Bronchial epithelial cell (primary cell): Measurements from ENCODE around the gene PRKAB1. TPM values are rescaled to one million over a fixed set of nuclear protein-coding genes. Genes with fewer than 3 reads are reported as not detected.

Source experiments
- DNase-seq: peaks from one replicate; pipeline ENCODE4 v3.0.0-alpha.2; 2010; ENCODE audit warnings: low read depth
- FAIRE-seq: peaks from 2 replicates; lab custom pipeline; 2011; peaks lifted over from hg19 to GRCh38; lab: Jason Lieb, UNC
- H3K27me3 ChIP-seq: 2 replicates; pipeline ENCODE4 v1.5.1; 2011; ENCODE audit warnings: low read length; ENCODE audit not compliant: control insufficient read depth, insufficient read depth
- H3K36me3 ChIP-seq: 2 replicates; pipeline ENCODE4 v1.5.1; 2011; ENCODE audit warnings: low read length; ENCODE audit not compliant: control insufficient read depth, insufficient read depth
- H3K4me3 ChIP-seq: 2 replicates; pipeline ENCODE4 v1.5.1; 2011; ENCODE audit warnings: mild to moderate bottlenecking, low read depth, low read length, control low read depth
- total RNA-seq: library from RNA; depleted of rRNA; stranded (reverse); fragments of >200 nt; gene quantifications from 2 replicates; pipeline ENCODE4 v1.2.1, GENCODE V29; 2014
- TF ChIP-seq, protein P1 (sequence below): IDR thresholded peaks from 2 replicates; pipeline ENCODE4 v1.5.1; 2011; ENCODE audit warnings: mild to moderate bottlenecking, moderate library complexity, low read length, control low read depth, inconsistent platforms; ENCODE audit not compliant: insufficient read depth, severe bottlenecking

The PRKAB1 gene
- total RNA-seq, 1 donor from 2014 or later: 19.5 TPM

DNA sequence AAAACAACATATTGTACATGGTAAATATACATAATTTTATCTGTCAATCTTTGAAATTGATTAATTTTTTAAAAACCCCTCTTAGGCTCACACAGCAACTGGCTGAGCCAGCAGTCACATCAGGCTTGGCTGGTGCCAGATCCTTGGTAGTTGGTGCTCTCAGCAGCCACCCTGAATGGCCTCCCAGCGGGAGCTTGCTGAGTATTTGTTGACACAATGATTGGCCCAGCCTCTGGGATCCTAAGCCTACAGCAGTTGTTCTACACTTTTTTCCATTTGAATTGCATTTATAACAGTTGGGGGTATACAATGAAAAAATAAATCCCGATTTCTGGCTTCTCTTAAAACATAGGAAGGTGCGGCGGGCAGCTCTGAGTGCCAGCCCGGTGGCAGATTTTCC lies 11.1 kb downstream of the PRKAB1 start:
- FAIRE-seq (no peak), DNase-seq (no peak)
- TF ChIP-seq, protein P1, sequence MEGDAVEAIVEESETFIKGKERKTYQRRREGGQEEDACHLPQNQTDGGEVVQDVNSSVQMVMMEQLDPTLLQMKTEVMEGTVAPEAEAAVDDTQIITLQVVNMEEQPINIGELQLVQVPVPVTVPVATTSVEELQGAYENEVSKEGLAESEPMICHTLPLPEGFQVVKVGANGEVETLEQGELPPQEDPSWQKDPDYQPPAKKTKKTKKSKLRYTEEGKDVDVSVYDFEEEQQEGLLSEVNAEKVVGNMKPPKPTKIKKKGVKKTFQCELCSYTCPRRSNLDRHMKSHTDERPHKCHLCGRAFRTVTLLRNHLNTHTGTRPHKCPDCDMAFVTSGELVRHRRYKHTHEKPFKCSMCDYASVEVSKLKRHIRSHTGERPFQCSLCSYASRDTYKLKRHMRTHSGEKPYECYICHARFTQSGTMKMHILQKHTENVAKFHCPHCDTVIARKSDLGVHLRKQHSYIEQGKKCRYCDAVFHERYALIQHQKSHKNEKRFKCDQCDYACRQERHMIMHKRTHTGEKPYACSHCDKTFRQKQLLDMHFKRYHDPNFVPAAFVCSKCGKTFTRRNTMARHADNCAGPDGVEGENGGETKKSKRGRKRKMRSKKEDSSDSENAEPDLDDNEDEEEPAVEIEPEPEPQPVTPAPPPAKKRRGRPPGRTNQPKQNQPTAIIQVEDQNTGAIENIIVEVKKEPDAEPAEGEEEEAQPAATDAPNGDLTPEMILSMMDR: no peak
- Histone ChIP-seq H3K27me3 (no peaks in the 10 kb centered on the region), H3K36me3 (peaks cover 29% of the 10 kb centered on the region), H3K4me3 (no peak overlapping the region)

- peaks cover 28% of the 10 kb centered on the region for H3K36me3 ChIP-seq
- FAIRE-seq (no peak), DNase-seq (no peak)
- H3K27me3 ChIP-seq: no peaks in the 10 kb centered on the region
- TF ChIP-seq, protein P1: no peak
- H3K4me3 ChIP-seq: no peak overlapping the region
These were observed 11.6 kb downstream of the PRKAB1 start for GRCh38 chr12:119679490-119679889.

DNA sequence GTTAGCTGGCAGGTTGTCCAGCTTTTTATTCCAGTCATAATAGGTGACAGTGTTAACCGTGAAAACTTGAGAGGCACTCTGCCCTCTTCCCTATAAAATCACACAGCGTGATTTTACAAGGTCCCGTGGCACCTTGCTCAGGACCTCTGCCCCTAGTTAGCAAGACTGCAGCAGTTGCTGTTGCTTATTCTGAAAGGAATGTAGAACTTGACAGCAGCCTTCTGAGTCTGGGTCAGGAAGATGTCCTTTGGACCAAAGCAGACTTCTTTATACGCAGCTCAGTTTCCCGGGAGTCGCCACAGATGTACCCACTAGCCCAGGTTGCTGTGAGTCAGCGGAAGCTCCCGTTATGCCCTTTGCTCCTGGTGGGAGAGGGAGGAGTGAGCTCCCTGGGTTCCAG lies 13.2 kb downstream of the PRKAB1 start:
- peaks cover 26% of the 10 kb centered on the region for H3K36me3 ChIP-seq
- DNase-seq: no peak
- TF ChIP-seq, protein P1: no peak
- no peak for FAIRE-seq
- H3K27me3 ChIP-seq: no peaks in the 10 kb centered on the region
- H3K4me3 ChIP-seq: no peak overlapping the region

- no peak for FAIRE-seq
- Histone ChIP-seq H3K36me3 (peaks cover 19% of the 10 kb centered on the region), H3K27me3 (no peaks in the 10 kb centered on the region)
These were observed 14.1 kb downstream of the PRKAB1 start for GRCh38 chr12:119681728-119682638.

DNA sequence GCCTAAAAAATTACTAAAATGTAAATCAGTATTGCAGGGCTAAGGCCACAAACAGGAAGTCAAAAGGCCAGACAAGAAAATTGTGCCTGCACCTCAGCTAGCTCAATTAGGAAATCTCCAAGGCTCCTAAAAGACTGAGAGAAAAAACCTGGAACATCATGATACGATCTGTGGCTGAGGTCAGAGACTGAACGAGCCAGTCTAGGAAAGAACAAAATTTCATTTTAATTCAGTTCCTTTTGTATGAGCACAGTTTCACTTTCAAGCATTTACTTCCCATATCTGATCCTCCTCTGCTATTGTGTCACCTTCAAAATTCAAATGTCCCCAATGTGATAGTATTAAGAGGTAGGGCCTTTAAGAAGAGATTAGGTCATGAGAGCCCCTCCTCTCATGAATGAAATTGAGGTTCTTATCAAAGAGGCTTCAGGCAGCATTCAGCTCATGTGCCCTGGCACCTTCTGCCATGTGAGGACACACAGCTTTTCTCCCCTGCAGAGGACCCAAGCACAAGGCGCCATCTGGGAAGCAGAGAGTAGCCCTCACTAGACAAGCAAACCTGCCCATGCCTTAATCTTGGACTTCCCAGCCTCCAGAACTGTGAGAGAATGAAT lies 14.8 kb downstream of the PRKAB1 start:
- TF ChIP-seq, protein P1: no peak
- H3K4me3 ChIP-seq: no peak overlapping the region
- peaks cover 16% of the 10 kb centered on the region for H3K36me3 ChIP-seq
- FAIRE-seq: no peak
- H3K27me3 ChIP-seq: no peaks in the 10 kb centered on the region
- no peak for DNase-seq

More at GRCh38 chr12:119681728-119682638, 14.1 kb downstream of the PRKAB1 start:
- TF ChIP-seq, protein P1: no peak
- no peak overlapping the region for H3K4me3 ChIP-seq
- DNase-seq: no peak
